ENCODE data around the gene POU2AF1.

POU2AF1 gene

GRCh38 chr11:111384494-111384893 lies 5.4 kb upstream of the POU2AF1 start:
- no peak for DNase-seq

GRCh38 chr11:111382451-111382850 lies 3.4 kb upstream of the POU2AF1 start:
- no peak for DNase-seq

GRCh38 chr11:111379602-111380136 lies 594 bp upstream of the POU2AF1 start:
- DNase-seq: no peak

GRCh38 chr11:111378185-111378860 lies 752 bp downstream of the POU2AF1 start:
- no peak for DNase-seq

- no peak for DNase-seq
Measured at GRCh38 chr11:111376181-111376871, 2.7 kb downstream of the POU2AF1 start.

- DNase-seq: no peak
Measured at GRCh38 chr11:111373590-111373989, 5.5 kb downstream of the POU2AF1 start.

- no peak for DNase-seq
Measured at GRCh38 chr11:111372538-111372937, 6.5 kb downstream of the POU2AF1 start.

- DNase-seq: no peak
Measured at GRCh38 chr11:111370902-111371578, 8.0 kb downstream of the POU2AF1 start.

- no peak for DNase-seq
Measured at GRCh38 chr11:111370270-111370901, 8.7 kb downstream of the POU2AF1 start.

- DNase-seq: no peak
Measured at GRCh38 chr11:111368285-111368560, 10.9 kb downstream of the POU2AF1 start.

GRCh38 chr11:111367411-111368284 lies 11.4 kb downstream of the POU2AF1 start:
- no peak for DNase-seq

GRCh38 chr11:111366560-111367410 lies 12.3 kb downstream of the POU2AF1 start:
- no peak for DNase-seq

- no peak for DNase-seq
Measured at GRCh38 chr11:111365722-111366559, 13.1 kb downstream of the POU2AF1 start.

- DNase-seq: no peak
Measured at GRCh38 chr11:111364503-111364902, 14.6 kb downstream of the POU2AF1 start.

GRCh38 chr11:111363985-111364384 lies 15.1 kb downstream of the POU2AF1 start:
- no peak for DNase-seq

GRCh38 chr11:111362887-111363411 lies 16.1 kb downstream of the POU2AF1 start:
- DNase-seq: no peak

- no peak for DNase-seq
Measured at GRCh38 chr11:111361874-111362273, 17.2 kb downstream of the POU2AF1 start.

GRCh38 chr11:111361052-111361801 lies 17.8 kb downstream of the POU2AF1 start:
- no peak for DNase-seq

Data from AML-193 (cell line).